HCT116 (cell line): Measurements from ENCODE around the gene CSNK2A1. TPM values are rescaled to one million over a fixed set of nuclear protein-coding genes. Genes with fewer than 3 reads are reported as not detected.
"Not testable (repeated sequence)": the region's sequence is repeated elsewhere in the genome, so short reads cannot be mapped to it uniquely, and the experiment has no call there.

Source experiments
- ATAC-seq: fragments of 200-7000 bp; cut with Tn5 transposase; 2 replicates; pipeline ENCODE4 v1.9.1; 2020; ENCODE audit warnings: mild to moderate bottlenecking, moderate library complexity
- BruUV-seq: library from RNA; stranded (reverse); fragments of 400-500 nt; replicated peaks from 2 replicates; lab custom pipeline; 2021; lab: Mats Ljungman, UMichigan
- CTCF ChIA-PET: fragments of 300-600 bp; sonication (Branson Sonifier 250); formaldehyde crosslinking; loops from one replicate; lab custom pipeline; 2021; ENCODE audit warnings: antibody characterized with exemption; lab: Charles Lee
- POLR2A ChIA-PET: fragments of 300-600, 350-600 bp; sonication (Branson Sonifier 250); formaldehyde crosslinking; loops from one replicate; lab custom pipeline; 2021; ENCODE audit warnings: antibody characterized with exemption; lab: Charles Lee
- RAD21 ChIA-PET, 2 experiments: fragments of 300-600 bp; sonication (Branson Sonifier 250); formaldehyde crosslinking; loops; one replicate each; lab custom pipeline; 2023; ENCODE audit warnings: low total read pairs in 2 of 2; ENCODE audit not compliant: uncharacterized antibody in 2 of 2, unreplicated experiment in 2 of 2, low non-redundant PET in 1 of 2; lab: Charles Lee
- DNase-seq: peaks from one replicate; pipeline ENCODE4 v3.0.0-alpha.2; 2010; ENCODE audit warnings: low read depth, low spot score
- H2AFZ ChIP-seq: fragments of 200-600 bp; shearing (Covaris generic), sonication (generic); 2 replicates; pipeline ENCODE4 v1.6.1; 2017; ENCODE audit warnings: low read depth, mixed run types, mixed read lengths, antibody characterized with exemption, low read length; ENCODE audit not compliant: poor library complexity, severe bottlenecking
- H3K27ac ChIP-seq: 2 replicates; pipeline ENCODE4 v1.5.1; 2012; ENCODE audit warnings: low read depth, low read length
- H3K27me3 ChIP-seq: fragments of 200-600 bp; sonication (generic); 2 replicates; pipeline ENCODE4 v1.6.1; 2016; ENCODE audit warnings: mixed run types, low read length, mixed read lengths; ENCODE audit not compliant: insufficient read depth
- H3K36me3 ChIP-seq, 2 experiments: fragments of 200-500 bp in 1 of 2; fragments of 200-600 bp in 1 of 2; sonication (Bioruptor generic) in 1 of 2; sonication (generic) in 1 of 2; 2 replicates each; pipeline versions ENCODE4 v1.5.1 to v1.6.1; 2014 to 2016; ENCODE audit warnings: low read length in 2 of 2, inconsistent platforms in 1 of 2, mixed read lengths in 1 of 2, mixed run types in 1 of 2; ENCODE audit not compliant: insufficient read depth in 2 of 2, control insufficient read depth in 1 of 2
- H3K4me1 ChIP-seq, 2 experiments: fragments of 200-600 bp in 1 of 2; sonication (generic) in 1 of 2; 2 replicates each; pipeline versions ENCODE4 v1.5.1 to v1.6.1; 2012 to 2017; ENCODE audit warnings: low read length in 2 of 2, inconsistent platforms in 1 of 2, mild to moderate bottlenecking in 1 of 2, mixed read lengths in 1 of 2, mixed run types in 1 of 2, moderate library complexity in 1 of 2; ENCODE audit not compliant: insufficient read depth in 2 of 2, control insufficient read depth in 1 of 2
- H3K4me2 ChIP-seq: fragments of 200-600 bp; sonication (generic); 2 replicates; pipeline ENCODE4 v1.6.1; 2017; ENCODE audit warnings: mixed run types, low read length, mixed read lengths
- H3K4me3 ChIP-seq, 2 experiments: fragments of 200-600 bp in 1 of 2; sonication (generic) in 1 of 2; replicated peaks in 1 of 2; 2 replicates each; pipeline ENCODE4 v1.5.1; 2011 to 2016; ENCODE audit warnings: low read length in 2 of 2, control low read depth in 1 of 2, low read depth in 1 of 2, mild to moderate bottlenecking in 1 of 2, mixed read lengths in 1 of 2, mixed run types in 1 of 2
- H3K79me2 ChIP-seq: fragments of 200-600 bp; sonication (generic); 2 replicates; pipeline ENCODE4 v1.6.1; 2017; ENCODE audit warnings: mild to moderate bottlenecking, mixed run types, low read length, moderate library complexity, mixed read lengths; ENCODE audit not compliant: insufficient read depth
- H3K9ac ChIP-seq: fragments of 200-600 bp; sonication (generic); 2 replicates; pipeline ENCODE4 v1.6.1; 2016; ENCODE audit warnings: low read length, mixed read lengths
- H3K9me2 ChIP-seq: fragments of 200-600 bp; sonication (generic), shearing (Covaris generic); 2 replicates; pipeline ENCODE4 v1.6.1; 2017; ENCODE audit warnings: mixed run types, mild to moderate bottlenecking, moderate library complexity; ENCODE audit not compliant: insufficient read depth
- H3K9me3 ChIP-seq, 2 experiments: fragments of 200-500 bp in 1 of 2; fragments of 200-600 bp in 1 of 2; sonication (Bioruptor generic) in 1 of 2; sonication (generic) in 1 of 2; 2 replicates each; pipeline ENCODE4 v1.6.1; 2014 to 2017; ENCODE audit warnings: low read length in 2 of 2, mixed read lengths in 2 of 2, inconsistent platforms in 1 of 2, low read depth in 1 of 2, mild to moderate bottlenecking in 1 of 2, mixed run types in 1 of 2, moderate library complexity in 1 of 2; ENCODE audit not compliant: control insufficient read depth in 1 of 2, insufficient read depth in 1 of 2
- H4K20me1 ChIP-seq: fragments of 200-600 bp; sonication (generic), shearing (Covaris generic); 2 replicates; pipeline ENCODE4 v1.6.1; 2017; ENCODE audit warnings: mixed run types, mild to moderate bottlenecking, moderate library complexity; ENCODE audit not compliant: insufficient read depth
- CEBPB ChIP-seq: IDR thresholded peaks from 2 replicates; pipeline ENCODE4 v1.6.1; 2012; ENCODE audit warnings: low read depth
- EGR1 ChIP-seq: IDR thresholded peaks from 2 replicates; pipeline ENCODE4 v1.6.1; 2012; ENCODE audit warnings: low read depth
- JUND ChIP-seq: IDR thresholded peaks from 2 replicates; pipeline ENCODE4 v1.6.1; 2012
- RAD21 ChIP-seq: IDR thresholded peaks from 2 replicates; pipeline ENCODE4 v1.6.1; 2012; ENCODE audit warnings: low read depth, mild to moderate bottlenecking
- ZFX ChIP-seq: fragments of 450-650 bp; IDR thresholded peaks from 2 replicates; pipeline ENCODE4 v1.6.1; 2017
- ZNF274 ChIP-seq: fragments of 200-500 bp; sonication (Bioruptor generic); IDR thresholded peaks from 2 replicates; pipeline ENCODE4 v1.6.1; 2014; ENCODE audit warnings: mild to moderate bottlenecking, low read depth, low read length, inconsistent platforms
- intact Hi-C: fragments of 100-400 bp; cut with micrococcal nuclease; formaldehyde crosslinking; loops from 2 replicates; pipeline ENCODE4 v1.10.0; 2022
- total RNA-seq: library from RNA; stranded (reverse); gene quantifications from one replicate; pipeline ENCODE4 v1.2.1, GENCODE V29; 2021; ENCODE audit not compliant: unreplicated experiment
- TF ChIP-seq, protein P1 (sequence below): IDR thresholded peaks from 2 replicates; pipeline ENCODE4 v1.6.1; 2012
- TF ChIP-seq, protein P2 (sequence below), 3 experiments: fragments of 200-600 bp in 1 of 3; sonication (generic) in 1 of 3; IDR thresholded peaks in 2 of 3; conservative IDR thresholded peaks in 1 of 3; 2 replicates each; pipeline ENCODE4 v1.5.1; 2012 to 2017; ENCODE audit warnings: low read depth in 2 of 3, low read length in 2 of 3, antibody characterized with exemption in 1 of 3, borderline replicate concordance in 1 of 3, control low read depth in 1 of 3, mild to moderate bottlenecking in 1 of 3, mixed read lengths in 1 of 3, mixed run types in 1 of 3, moderate library complexity in 1 of 3; ENCODE audit not compliant: insufficient read depth in 1 of 3

Gene CSNK2A1
- total RNA-seq, 1 experiment from 2014 or later: 284 TPM

DNA sequence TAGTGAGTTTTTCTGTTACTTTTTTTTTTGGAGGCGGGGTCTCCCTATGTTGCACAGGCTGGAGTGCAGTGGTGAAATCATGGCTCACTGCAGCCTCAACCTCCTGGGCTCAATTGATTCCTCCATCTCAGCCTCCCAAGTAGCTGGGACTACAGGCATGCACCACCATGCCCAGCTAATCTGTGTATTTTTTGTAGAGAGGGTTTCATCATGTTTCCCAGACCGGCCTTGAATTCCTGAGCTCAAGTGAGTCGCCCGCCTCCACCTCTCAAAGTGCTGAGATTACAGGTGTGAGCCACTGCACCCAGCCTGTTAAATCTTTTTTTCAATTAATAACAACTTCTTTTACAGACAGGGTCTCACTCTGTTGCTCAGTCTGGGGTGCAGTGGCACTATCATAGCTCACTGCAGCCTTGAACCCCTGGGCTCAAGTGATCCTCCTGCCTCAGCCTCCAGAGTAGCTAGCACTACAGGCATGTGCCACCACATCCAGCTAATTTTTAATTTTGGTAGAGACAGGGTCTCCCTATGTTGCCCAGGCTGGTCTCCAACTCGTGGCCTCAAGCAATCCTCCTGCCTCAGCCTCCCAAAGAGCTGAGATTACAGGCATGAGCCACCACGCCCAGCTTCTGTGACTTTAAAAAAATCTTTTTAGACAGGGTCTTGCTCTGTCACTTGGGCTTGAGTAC, 66.9 kb downstream of the CSNK2A1 start:
- H3K9me3 ChIP-seq, RAD21 ChIA-PET, BruUV-seq, H4K20me1 ChIP-seq, H3K4me1 ChIP-seq, H3K9me2 ChIP-seq, H3K79me2 ChIP-seq, ATAC-seq, intact Hi-C loops, DNase-seq, H3K9ac ChIP-seq, POLR2A ChIA-PET, H2AFZ ChIP-seq, H3K4me2 ChIP-seq, H3K27ac ChIP-seq, H3K4me3 ChIP-seq, H3K27me3 ChIP-seq: not testable (repeated sequence)
- peaks cover 19 to 25% of the 10 kb centered on the region in 2 experiments for H3K36me3 ChIP-seq
- CTCF ChIA-PET: interaction anchor here (0.6 to 3.4 kb wide), 4 partner anchors 10 to 262 kb away, joined by 3 to 14 read pairs (median 5); no protein-coding TSS in a partner anchor

DNA sequence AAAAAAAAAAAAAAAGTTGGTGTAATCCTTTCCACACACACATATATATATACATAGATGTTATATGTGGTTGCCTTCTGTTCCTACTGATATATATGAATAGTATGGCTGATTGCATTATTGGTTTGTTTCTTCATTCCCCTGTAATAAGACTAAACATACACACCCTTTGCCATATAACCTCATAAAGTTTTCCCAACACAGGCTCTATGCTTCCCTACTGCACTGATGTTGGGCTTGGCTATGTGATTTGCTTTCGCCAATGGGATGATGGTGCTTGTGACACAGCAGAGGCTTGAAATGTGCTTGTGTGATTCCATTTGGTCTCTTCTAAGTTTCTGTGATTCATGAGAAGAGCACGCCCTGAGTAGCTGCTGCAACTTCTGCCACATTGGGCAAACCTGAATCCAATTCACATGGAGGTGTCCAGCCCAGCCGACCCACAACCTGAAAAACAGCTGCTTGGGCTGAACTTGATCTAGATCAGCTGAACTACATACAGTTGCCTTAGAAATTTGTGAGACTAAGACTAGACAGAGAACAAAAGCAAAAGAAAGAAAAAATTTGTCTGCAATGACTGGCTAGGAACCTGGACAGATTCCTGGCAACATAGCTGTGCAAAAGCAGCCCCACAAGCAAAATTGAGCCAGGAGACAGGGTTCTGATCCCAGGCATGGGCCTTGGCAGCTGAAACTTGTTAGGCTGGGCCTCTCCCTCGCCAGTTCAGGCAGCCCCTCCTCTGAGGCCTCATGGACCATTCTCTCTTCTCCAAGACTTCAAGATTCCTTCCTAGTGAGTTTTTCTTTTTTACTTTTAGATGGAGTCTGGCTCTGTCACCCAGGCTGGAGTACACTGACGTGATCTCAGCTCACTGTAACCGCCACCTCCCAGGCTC, 67.9 kb downstream of the CSNK2A1 start:
- H3K4me3 ChIP-seq: no peak overlapping the region
- ATAC-seq: no peak
- no peaks in the 10 kb centered on the region for H3K9me2 ChIP-seq
- RAD21 ChIA-PET: no interaction called here
- POLR2A ChIA-PET: no interaction called here
- TF ChIP-seq, protein P1, sequence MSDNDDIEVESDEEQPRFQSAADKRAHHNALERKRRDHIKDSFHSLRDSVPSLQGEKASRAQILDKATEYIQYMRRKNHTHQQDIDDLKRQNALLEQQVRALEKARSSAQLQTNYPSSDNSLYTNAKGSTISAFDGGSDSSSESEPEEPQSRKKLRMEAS: no peak
- TF ChIP-seq RAD21: no peak
- TF ChIP-seq CEBPB: no peak
- no peak for TF ChIP-seq EGR1
- TF ChIP-seq JUND: no peak
- no peak for TF ChIP-seq ZNF274
- TF ChIP-seq, protein P2, sequence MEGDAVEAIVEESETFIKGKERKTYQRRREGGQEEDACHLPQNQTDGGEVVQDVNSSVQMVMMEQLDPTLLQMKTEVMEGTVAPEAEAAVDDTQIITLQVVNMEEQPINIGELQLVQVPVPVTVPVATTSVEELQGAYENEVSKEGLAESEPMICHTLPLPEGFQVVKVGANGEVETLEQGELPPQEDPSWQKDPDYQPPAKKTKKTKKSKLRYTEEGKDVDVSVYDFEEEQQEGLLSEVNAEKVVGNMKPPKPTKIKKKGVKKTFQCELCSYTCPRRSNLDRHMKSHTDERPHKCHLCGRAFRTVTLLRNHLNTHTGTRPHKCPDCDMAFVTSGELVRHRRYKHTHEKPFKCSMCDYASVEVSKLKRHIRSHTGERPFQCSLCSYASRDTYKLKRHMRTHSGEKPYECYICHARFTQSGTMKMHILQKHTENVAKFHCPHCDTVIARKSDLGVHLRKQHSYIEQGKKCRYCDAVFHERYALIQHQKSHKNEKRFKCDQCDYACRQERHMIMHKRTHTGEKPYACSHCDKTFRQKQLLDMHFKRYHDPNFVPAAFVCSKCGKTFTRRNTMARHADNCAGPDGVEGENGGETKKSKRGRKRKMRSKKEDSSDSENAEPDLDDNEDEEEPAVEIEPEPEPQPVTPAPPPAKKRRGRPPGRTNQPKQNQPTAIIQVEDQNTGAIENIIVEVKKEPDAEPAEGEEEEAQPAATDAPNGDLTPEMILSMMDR (IDR thresholded peaks at IDR 0.05 in 2 of 3, conservative IDR thresholded peaks at IDR 0.05 in 1 of 3; ENCODE audit: borderline replicate concordance in 1 of 3, insufficient read depth in 1 of 3, low read depth in 2 of 3, low read length in 2 of 3): no peak
- TF ChIP-seq ZFX: no peak
- no peaks in the 10 kb centered on the region for H3K79me2 ChIP-seq
- no peaks in the 10 kb centered on the region for H3K4me1 ChIP-seq
- no TSS peak for BruUV-seq
- H3K4me2 ChIP-seq: no peak overlapping the region
- no peaks in the 10 kb centered on the region for H3K9me3 ChIP-seq
- H3K27me3 ChIP-seq: no peaks in the 10 kb centered on the region
- no peak overlapping the region for H3K27ac ChIP-seq
- no peaks in the 10 kb centered on the region for H4K20me1 ChIP-seq
- intact Hi-C loops: no loop called here
- H3K9ac ChIP-seq: no peak overlapping the region
- CTCF ChIA-PET: interaction anchor here (1.2 to 1.6 kb wide), 2 partner anchors 9 to 263 kb away, joined by 3 to 7 read pairs; no protein-coding TSS in a partner anchor
- peaks cover 17 to 19% of the 10 kb centered on the region in 2 experiments; a peak in 3 of 4 replicates for H3K36me3 ChIP-seq
- no peak overlapping the region for H2AFZ ChIP-seq
- no peak for DNase-seq
